Activated T-cell treated with anti-CD3 and anti-CD28 coated beads, Interleukin-2, amount 50 U/mL, for 24 hours (primary cell): Measurements from ENCODE around the gene SYCE3.

Experiments
- DNase-seq: peaks from one replicate; pipeline ENCODE4 v3.0.0-alpha.2; 2020
- H3K27ac Mint-ChIP-seq: 2 replicates; pipeline ENCODE4 v1.8.0; 2020; ENCODE audit warnings: mild to moderate bottlenecking, mixed read lengths
- H3K27me3 Mint-ChIP-seq: 2 replicates; pipeline ENCODE4 v1.8.0; 2020; ENCODE audit warnings: mixed read lengths
- H3K36me3 Mint-ChIP-seq: 2 replicates; pipeline ENCODE4 v1.8.0; 2020; ENCODE audit warnings: low read depth, mixed read lengths
- H3K4me1 Mint-ChIP-seq: 2 replicates; pipeline ENCODE4 v1.8.0; 2020; ENCODE audit warnings: low read depth, mixed read lengths
- H3K4me3 Mint-ChIP-seq: 2 replicates; pipeline ENCODE4 v1.8.0; 2020; ENCODE audit warnings: mild to moderate bottlenecking, moderate library complexity, mixed read lengths
- H3K9me3 Mint-ChIP-seq: 2 replicates; pipeline ENCODE4 v1.8.0; 2020; ENCODE audit warnings: mixed read lengths

The SYCE3 gene

GRCh38 chr22:50604256-50605001, 41.7 kb upstream of the SYCE3 start:
- H3K27me3 Mint-ChIP-seq = peaks cover 62% of the 10 kb centered on the region
- H3K36me3 Mint-ChIP-seq = no peaks in the 10 kb centered on the region
- no peak overlapping the region for H3K4me3 Mint-ChIP-seq
- DNase-seq = no peak
- peaks cover 9% of the 10 kb centered on the region for H3K4me1 Mint-ChIP-seq
- no peaks in the 10 kb centered on the region for H3K9me3 Mint-ChIP-seq
- no peak overlapping the region for H3K27ac Mint-ChIP-seq

- no peak overlapping the region for H3K4me3 Mint-ChIP-seq
- no peak for DNase-seq
- H3K9me3 Mint-ChIP-seq = no peaks in the 10 kb centered on the region
- H3K27ac Mint-ChIP-seq = no peak overlapping the region
- H3K36me3 Mint-ChIP-seq = no peaks in the 10 kb centered on the region
- peaks cover 63% of the 10 kb centered on the region for H3K27me3 Mint-ChIP-seq
- H3K4me1 Mint-ChIP-seq = peaks cover 9% of the 10 kb centered on the region
These were observed 41.0 kb upstream of the SYCE3 start for GRCh38 chr22:50603511-50604255.

GRCh38 chr22:50602338-50602700, 39.6 kb upstream of the SYCE3 start:
- Mint-ChIP-seq H3K4me1 (peaks cover 9% of the 10 kb centered on the region), H3K9me3 (no peaks in the 10 kb centered on the region), H3K27ac (no peak overlapping the region), H3K4me3 (no peak overlapping the region), H3K27me3 (peaks cover 61% of the 10 kb centered on the region), H3K36me3 (no peaks in the 10 kb centered on the region)
- no peak for DNase-seq

GRCh38 chr22:50601669-50602337, 39.1 kb upstream of the SYCE3 start:
- peak overlapping the region; percentile 49 for H3K4me3 Mint-ChIP-seq
- no peaks in the 10 kb centered on the region for H3K9me3 Mint-ChIP-seq
- peaks cover 9% of the 10 kb centered on the region for H3K4me1 Mint-ChIP-seq
- no peaks in the 10 kb centered on the region for H3K36me3 Mint-ChIP-seq
- H3K27me3 Mint-ChIP-seq = peaks cover 56% of the 10 kb centered on the region
- H3K27ac Mint-ChIP-seq = no peak overlapping the region
- no peak for DNase-seq

GRCh38 chr22:50600967-50601668, 38.4 kb upstream of the SYCE3 start:
- peak overlapping the region; percentile 49 for H3K4me3 Mint-ChIP-seq
- no peaks in the 10 kb centered on the region for H3K36me3 Mint-ChIP-seq
- H3K27me3 Mint-ChIP-seq = peaks cover 51% of the 10 kb centered on the region
- peaks cover 9% of the 10 kb centered on the region for H3K4me1 Mint-ChIP-seq
- no peak for DNase-seq
- H3K27ac Mint-ChIP-seq = no peak overlapping the region
- no peaks in the 10 kb centered on the region for H3K9me3 Mint-ChIP-seq

GRCh38 chr22:50600538-50600937, 37.8 kb upstream of the SYCE3 start, which contains the start of gene MAPK8IP2:
MAPK8IP2 (plus strand) TSS chr22:50600793; CDS start chr22:50600819, 26 bp downstream.
- Mint-ChIP-seq H3K36me3 (no peaks in the 10 kb centered on the region), H3K27me3 (peaks cover 45% of the 10 kb centered on the region), H3K9me3 (no peaks in the 10 kb centered on the region), H3K4me1 (peaks cover 9% of the 10 kb centered on the region), H3K27ac (no peak within 1 kb of the TSS), H3K4me3 (peak within 1 kb of the TSS; percentile 54)
- DNase-seq = no peak

- Mint-ChIP-seq H3K36me3 (no peaks in the 10 kb centered on the region), H3K27ac (no peak overlapping the region), H3K9me3 (no peaks in the 10 kb centered on the region), H3K4me1 (peaks cover 9% of the 10 kb centered on the region), H3K27me3 (peaks cover 39% of the 10 kb centered on the region), H3K4me3 (peak overlapping the region; percentile 54)
- peak; percentile 78 for DNase-seq
These were observed 37.2 kb upstream of the SYCE3 start for GRCh38 chr22:50599816-50600455.

- no peaks in the 10 kb centered on the region for H3K9me3 Mint-ChIP-seq
- H3K27ac Mint-ChIP-seq = no peak overlapping the region
- H3K36me3 Mint-ChIP-seq = no peaks in the 10 kb centered on the region
- H3K27me3 Mint-ChIP-seq = peaks cover 24% of the 10 kb centered on the region
- no peak for DNase-seq
- peaks cover 9% of the 10 kb centered on the region for H3K4me1 Mint-ChIP-seq
- no peak overlapping the region for H3K4me3 Mint-ChIP-seq
These were observed 34.4 kb upstream of the SYCE3 start for GRCh38 chr22:50597097-50597496.

- H3K4me3 Mint-ChIP-seq = no peak overlapping the region
- no peaks in the 10 kb centered on the region for H3K9me3 Mint-ChIP-seq
- no peaks in the 10 kb centered on the region for H3K36me3 Mint-ChIP-seq
These were observed 32.5 kb upstream of the SYCE3 start for GRCh38 chr22:50595189-50595588.

GRCh38 chr22:50587407-50587806, 24.7 kb upstream of the SYCE3 start:
- H3K4me1 Mint-ChIP-seq = peaks cover 7% of the 10 kb centered on the region
- no peak overlapping the region for H3K4me3 Mint-ChIP-seq

More at GRCh38 chr22:50595189-50595588, 32.5 kb upstream of the SYCE3 start:
- no peak for DNase-seq
- H3K27ac Mint-ChIP-seq = no peak overlapping the region
- H3K27me3 Mint-ChIP-seq = peaks cover 14% of the 10 kb centered on the region
- H3K4me1 Mint-ChIP-seq = peaks cover 6% of the 10 kb centered on the region

GRCh38 chr22:50586416-50586815, 23.7 kb upstream of the SYCE3 start:
- Mint-ChIP-seq H3K4me3 (no peak overlapping the region), H3K4me1 (peaks cover 11% of the 10 kb centered on the region), H3K27ac (no peak overlapping the region), H3K36me3 (peaks cover 16% of the 10 kb centered on the region), H3K9me3 (no peaks in the 10 kb centered on the region), H3K27me3 (no peaks in the 10 kb centered on the region)
- no peak for DNase-seq

More at GRCh38 chr22:50587407-50587806, 24.7 kb upstream of the SYCE3 start:
- Mint-ChIP-seq H3K27ac (no peak overlapping the region), H3K36me3 (peaks cover 8% of the 10 kb centered on the region), H3K9me3 (no peaks in the 10 kb centered on the region), H3K27me3 (no peaks in the 10 kb centered on the region)
- DNase-seq = no peak

- Mint-ChIP-seq H3K4me1 (peaks cover 17% of the 10 kb centered on the region), H3K27me3 (no peaks in the 10 kb centered on the region), H3K9me3 (no peaks in the 10 kb centered on the region), H3K4me3 (no peak overlapping the region), H3K36me3 (peaks cover 21% of the 10 kb centered on the region), H3K27ac (no peak overlapping the region)
- no peak for DNase-seq
These were observed 23.1 kb upstream of the SYCE3 start for GRCh38 chr22:50585781-50586180.

GRCh38 chr22:50585238-50585637, 22.5 kb upstream of the SYCE3 start:
- DNase-seq = no peak
- no peaks in the 10 kb centered on the region for H3K27me3 Mint-ChIP-seq
- no peak overlapping the region for H3K4me3 Mint-ChIP-seq
- H3K27ac Mint-ChIP-seq = no peak overlapping the region
- peaks cover 26% of the 10 kb centered on the region for H3K36me3 Mint-ChIP-seq
- no peaks in the 10 kb centered on the region for H3K9me3 Mint-ChIP-seq
- peaks cover 21% of the 10 kb centered on the region for H3K4me1 Mint-ChIP-seq
